ENCODE data around the gene BIRC5.

The BIRC5 gene

DNA sequence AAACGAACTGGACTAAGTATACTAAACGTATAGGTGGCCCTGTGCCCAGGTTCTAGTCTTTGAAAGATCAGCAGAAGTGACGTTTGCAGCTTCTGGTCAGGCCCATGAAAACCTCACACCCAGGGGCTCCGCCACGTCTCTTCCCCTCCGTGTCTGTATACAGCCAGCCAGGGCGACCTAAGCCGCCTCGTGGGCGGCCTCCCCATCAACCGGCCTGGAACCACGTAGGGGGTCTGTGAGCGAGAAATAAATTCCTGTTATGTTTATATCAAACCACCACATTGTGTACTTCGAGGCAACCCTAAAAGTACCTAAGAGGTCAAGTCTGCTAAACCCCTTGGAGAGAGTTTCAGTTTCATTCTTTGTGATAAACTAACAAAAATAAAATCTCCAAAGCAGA is 34.0 kb upstream of the BIRC5 start:
- H3K27me3 ChIP-seq = no peaks in the 10 kb centered on the region
- H3K36me3 ChIP-seq = peaks cover 0 to 91% (median 81%) of the 10 kb centered on the region in 11 experiments; a peak in 17 of 22 replicates
- H3K27ac ChIP-seq = peak overlapping the region; percentile 35 to 73 (median 61); a peak in 21 of 22 replicates
- H3K4me2 ChIP-seq = peak overlapping the region; percentile 55 to 92 (median 72)
- no peak for TF ChIP-seq Cebpa-rat (IDR thresholded peaks at IDR 0.05)
- H4K20me1 ChIP-seq = peaks cover 0 to 55% (median 22%) of the 10 kb centered on the region in 11 experiments; a peak in 11 of 22 replicates
- peak overlapping the region; percentile 27 to 70 (median 56) for H3K9ac ChIP-seq
- H3K4me1 ChIP-seq = peaks cover 51 to 83% (median 68%) of the 10 kb centered on the region in 10 experiments
- no peaks in the 10 kb centered on the region for H3K9me3 ChIP-seq (replicated peaks in 1 of 11)
- H3K4me3 ChIP-seq = peak overlapping the region in 5 of 10 experiments; percentile 5 to 24 (median 18); a peak in 6 of 20 replicates

DNA sequence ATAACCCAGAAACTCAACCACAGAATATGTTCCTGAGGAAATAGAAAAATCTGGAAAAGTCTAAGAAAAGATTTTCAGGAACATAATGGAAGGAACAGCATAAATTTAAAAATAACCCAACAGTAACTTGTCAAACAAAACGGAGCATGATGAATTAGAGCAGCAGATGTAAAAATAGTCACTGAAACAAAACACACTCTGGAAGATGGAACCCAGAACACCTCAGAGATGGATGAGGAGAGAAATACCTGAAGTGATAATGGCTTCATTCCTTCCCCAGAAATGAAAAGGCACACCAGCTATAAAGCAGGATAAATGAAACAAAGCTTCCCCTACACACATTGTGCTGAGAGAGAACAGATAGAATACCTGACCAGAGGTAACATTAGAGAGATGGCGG is 33.5 kb upstream of the BIRC5 start:
- no peak for TF ChIP-seq Cebpa-rat (IDR thresholded peaks at IDR 0.05)
- Histone ChIP-seq H3K4me2 (peak overlapping the region; percentile 55 to 92 (median 72)), H4K20me1 (peaks cover 0 to 55% (median 22%) of the 10 kb centered on the region in 11 experiments; a peak in 11 of 22 replicates), H3K4me1 (peaks cover 55 to 83% (median 72%) of the 10 kb centered on the region in 10 experiments), H3K36me3 (peaks cover 0 to 91% (median 77%) of the 10 kb centered on the region in 11 experiments; a peak in 17 of 22 replicates), H3K9ac (peak overlapping the region; percentile 4 to 70 (median 56); a peak in 18 of 22 replicates), H3K4me3 (peak overlapping the region in 4 of 10 experiments; percentile 5 to 24 (median 14); a peak in 4 of 20 replicates), H3K27ac (peak overlapping the region; percentile 35 to 73 (median 61); a peak in 17 of 22 replicates), H3K27me3 (no peaks in the 10 kb centered on the region), H3K9me3 (replicated peaks in 1 of 11) (no peaks in the 10 kb centered on the region)

DNA sequence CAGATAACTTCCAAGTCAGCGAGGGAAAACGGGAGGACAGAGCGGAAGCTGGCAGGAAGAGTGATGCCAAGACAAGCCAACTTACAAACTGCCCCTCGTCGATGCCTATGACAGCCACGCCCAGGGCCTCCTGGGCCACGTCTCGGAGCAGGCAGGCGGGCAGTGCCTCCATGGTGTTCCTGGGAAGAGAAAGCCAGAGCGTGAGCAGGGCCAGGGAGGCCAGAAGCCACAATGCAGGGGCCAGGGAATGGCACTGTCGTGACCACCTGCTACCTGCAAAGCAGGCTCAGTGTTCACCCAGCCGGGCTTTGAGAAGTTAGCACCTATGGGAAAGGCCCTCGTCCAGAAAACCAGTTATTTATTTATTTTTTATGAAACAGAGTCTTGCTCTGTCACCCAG is 31.5 kb upstream of the BIRC5 start:
- Histone ChIP-seq H3K4me1 (peaks cover 49 to 77% (median 68%) of the 10 kb centered on the region in 10 experiments), H3K4me3 (no peak overlapping the region), H4K20me1 (peaks cover 0 to 52% (median 9%) of the 10 kb centered on the region in 11 experiments; a peak in 9 of 22 replicates), H3K9ac (peak overlapping the region in 2 of 11 experiments; percentile 10 to 19; a peak in 2 of 22 replicates), H3K9me3 (replicated peaks in 1 of 11) (no peaks in the 10 kb centered on the region), H3K27me3 (no peaks in the 10 kb centered on the region), H3K36me3 (peaks cover 0 to 80% (median 69%) of the 10 kb centered on the region in 11 experiments; a peak in 17 of 22 replicates), H3K4me2 (no peak overlapping the region), H3K27ac (no peak overlapping the region)
- TF ChIP-seq Cebpa-rat (IDR thresholded peaks at IDR 0.05) = no peak

GRCh38 chr17:78183916-78184315 is 30.1 kb upstream of the BIRC5 start:
- Histone ChIP-seq H4K20me1 (peaks cover 0 to 51% (median 9%) of the 10 kb centered on the region in 11 experiments; a peak in 9 of 22 replicates), H3K4me2 (peak overlapping the region in 9 of 11 experiments; percentile 26 to 96 (median 93); a peak in 11 of 22 replicates), H3K9me3 (replicated peaks in 1 of 11) (no peaks in the 10 kb centered on the region), H3K4me1 (peaks cover 58 to 88% (median 78%) of the 10 kb centered on the region in 10 experiments), H3K27ac (0 out of 22 replicates have a peak overlapping the region, but pooled peaks of 1 of the 11 experiments have one; percentile 13), H3K27me3 (no peaks in the 10 kb centered on the region), H3K9ac (peak overlapping the region in 7 of 11 experiments; percentile 0 to 91 (median 37); a peak in 9 of 22 replicates), H3K4me3 (no peak overlapping the region), H3K36me3 (peaks cover 0 to 66% (median 59%) of the 10 kb centered on the region in 11 experiments; a peak in 17 of 22 replicates)
- TF ChIP-seq Cebpa-rat (IDR thresholded peaks at IDR 0.05) = no peak

- no peak for TF ChIP-seq Cebpa-rat (IDR thresholded peaks at IDR 0.05)
- Histone ChIP-seq H4K20me1 (peaks cover 0 to 47% (median 9%) of the 10 kb centered on the region in 11 experiments; a peak in 9 of 22 replicates), H3K4me3 (no peak overlapping the region), H3K4me2 (peak overlapping the region in 9 of 11 experiments; percentile 84 to 96 (median 93); a peak in 15 of 22 replicates), H3K27ac (no peak overlapping the region), H3K36me3 (peaks cover 0 to 65% (median 54%) of the 10 kb centered on the region in 11 experiments; a peak in 17 of 22 replicates), H3K27me3 (no peaks in the 10 kb centered on the region), H3K4me1 (peaks cover 58 to 88% (median 78%) of the 10 kb centered on the region in 10 experiments), H3K9me3 (replicated peaks in 1 of 11) (no peaks in the 10 kb centered on the region), H3K9ac (peak overlapping the region in 4 of 11 experiments; percentile 0 to 91 (median 23); a peak in 3 of 22 replicates)
Observed at GRCh38 chr17:78184351-78184750, 29.7 kb upstream of the BIRC5 start.

DNA sequence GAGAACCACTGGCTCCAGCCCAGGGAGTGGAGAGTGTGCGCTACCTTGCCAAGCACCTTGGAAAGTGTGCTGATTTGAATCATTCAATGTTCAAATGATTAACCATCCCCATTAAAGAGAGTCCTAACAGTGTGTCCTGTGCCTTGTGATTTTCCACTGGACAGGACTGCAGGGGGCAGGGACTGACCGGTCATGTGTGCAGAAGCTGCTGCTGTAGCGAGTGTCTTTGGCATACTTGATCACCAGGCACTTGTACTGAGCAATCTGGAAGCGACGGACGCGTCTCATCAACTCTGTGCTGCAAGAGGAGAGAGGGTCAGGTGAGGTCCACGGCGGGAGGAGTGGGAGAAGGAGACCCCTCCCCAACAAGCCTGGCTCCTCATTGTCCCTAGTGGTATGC is 29.2 kb upstream of the BIRC5 start:
- Histone ChIP-seq H3K36me3 (peaks cover 0 to 65% (median 49%) of the 10 kb centered on the region in 11 experiments; a peak in 18 of 22 replicates), H3K9ac (peak overlapping the region in 6 of 11 experiments; percentile 37 to 91 (median 88); a peak in 8 of 22 replicates), H4K20me1 (peaks cover 0 to 42% (median 9%) of the 10 kb centered on the region in 11 experiments; a peak in 10 of 22 replicates), H3K4me1 (peaks cover 58 to 88% (median 77%) of the 10 kb centered on the region in 10 experiments), H3K27ac (no peak overlapping the region), H3K4me3 (peak overlapping the region in 4 of 10 experiments; percentile 6 to 78 (median 70); a peak in 3 of 20 replicates), H3K27me3 (no peaks in the 10 kb centered on the region), H3K9me3 (replicated peaks in 1 of 11) (no peaks in the 10 kb centered on the region), H3K4me2 (peak overlapping the region in 10 of 11 experiments; percentile 84 to 96 (median 92); a peak in 18 of 22 replicates)
- no peak for TF ChIP-seq Cebpa-rat (IDR thresholded peaks at IDR 0.05)

- H3K9me3 ChIP-seq (replicated peaks in 1 of 11) = no peaks in the 10 kb centered on the region
- H3K27me3 ChIP-seq = no peaks in the 10 kb centered on the region
- H4K20me1 ChIP-seq = peaks cover 0 to 39% (median 14%) of the 10 kb centered on the region in 11 experiments; a peak in 12 of 22 replicates
- H3K27ac ChIP-seq = peak overlapping the region in 8 of 11 experiments; percentile 62 to 93 (median 88); a peak in 11 of 22 replicates
- TF ChIP-seq Cebpa-rat (IDR thresholded peaks at IDR 0.05) = no peak
- H3K9ac ChIP-seq = peak overlapping the region in 9 of 11 experiments; percentile 73 to 92 (median 89); a peak in 17 of 22 replicates
- peaks cover 57 to 88% (median 77%) of the 10 kb centered on the region in 10 experiments for H3K4me1 ChIP-seq
- H3K4me2 ChIP-seq = peak overlapping the region; percentile 84 to 99 (median 93)
- H3K4me3 ChIP-seq = peak overlapping the region in 8 of 10 experiments; percentile 65 to 78 (median 72); a peak in 16 of 20 replicates
- H3K36me3 ChIP-seq = peaks cover 7 to 67% (median 49%) of the 10 kb centered on the region in 11 experiments; a peak in 21 of 22 replicates
Observed at GRCh38 chr17:78185981-78186691, 27.9 kb upstream of the BIRC5 start.
